ENCODE measurements around the gene SEC16B. TPM values are rescaled to one million over a fixed set of nuclear protein-coding genes. Genes with fewer than 3 reads are reported as not detected.

The SEC16B gene
- total and polyA plus RNA-seq, 2 donors (not counting 1 experiment from before 2014, with no cell fraction given): 2.7 to 3.1 TPM

DNA sequence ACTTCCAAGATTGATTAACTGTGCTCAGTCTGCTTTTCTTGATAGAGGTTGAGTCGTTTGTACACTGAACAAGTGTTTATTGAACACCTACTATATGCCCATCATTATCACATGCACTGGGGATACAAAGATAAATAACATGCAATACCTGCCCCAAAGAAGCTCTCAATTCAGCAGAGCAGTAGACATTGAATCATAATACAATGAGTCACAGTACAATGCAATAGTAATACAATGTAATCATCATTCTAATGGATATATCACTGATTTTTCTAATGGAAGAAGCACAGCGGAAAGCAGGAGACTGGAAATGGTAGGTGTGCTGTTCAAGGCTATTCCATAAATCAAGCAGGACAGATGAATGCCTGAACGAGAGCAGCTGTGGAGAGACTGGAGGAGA, 3.7 kb upstream of the SEC16B start:
- TF ChIP-seq EZH2 (IDR thresholded peaks at IDR 0.05; ENCODE audit: low read length, missing control alignments): no peak
- TF ChIP-seq, protein P1, sequence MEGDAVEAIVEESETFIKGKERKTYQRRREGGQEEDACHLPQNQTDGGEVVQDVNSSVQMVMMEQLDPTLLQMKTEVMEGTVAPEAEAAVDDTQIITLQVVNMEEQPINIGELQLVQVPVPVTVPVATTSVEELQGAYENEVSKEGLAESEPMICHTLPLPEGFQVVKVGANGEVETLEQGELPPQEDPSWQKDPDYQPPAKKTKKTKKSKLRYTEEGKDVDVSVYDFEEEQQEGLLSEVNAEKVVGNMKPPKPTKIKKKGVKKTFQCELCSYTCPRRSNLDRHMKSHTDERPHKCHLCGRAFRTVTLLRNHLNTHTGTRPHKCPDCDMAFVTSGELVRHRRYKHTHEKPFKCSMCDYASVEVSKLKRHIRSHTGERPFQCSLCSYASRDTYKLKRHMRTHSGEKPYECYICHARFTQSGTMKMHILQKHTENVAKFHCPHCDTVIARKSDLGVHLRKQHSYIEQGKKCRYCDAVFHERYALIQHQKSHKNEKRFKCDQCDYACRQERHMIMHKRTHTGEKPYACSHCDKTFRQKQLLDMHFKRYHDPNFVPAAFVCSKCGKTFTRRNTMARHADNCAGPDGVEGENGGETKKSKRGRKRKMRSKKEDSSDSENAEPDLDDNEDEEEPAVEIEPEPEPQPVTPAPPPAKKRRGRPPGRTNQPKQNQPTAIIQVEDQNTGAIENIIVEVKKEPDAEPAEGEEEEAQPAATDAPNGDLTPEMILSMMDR (conservative IDR thresholded peaks at IDR 0.05 in 1 of 2, IDR thresholded peaks at IDR 0.05 in 1 of 2; ENCODE audit: low read depth in 1 of 2, low read length in 2 of 2): no peak
- no peak overlapping the region for H2AFZ ChIP-seq (ENCODE audit: low read length)
- no peaks in the 10 kb centered on the region for H3K36me3 ChIP-seq (ENCODE audit: control insufficient read depth, insufficient read depth, low read length)
- H4K20me1 ChIP-seq (ENCODE audit: control insufficient read depth, extremely low read depth, insufficient read depth, low read length): no peaks in the 10 kb centered on the region
- H3K4me3 ChIP-seq (replicated peaks in 1 of 4; ENCODE audit: control extremely low read depth in 1 of 4, insufficient read depth in 1 of 4, low read depth in 3 of 4, low read length in 4 of 4): no peak overlapping the region
- DNase-seq (ENCODE audit: low read depth in 2 of 2): no peak
- no peak overlapping the region for H3K9ac ChIP-seq (ENCODE audit: insufficient read depth, low read length)
- no peaks in the 10 kb centered on the region for H3K27me3 ChIP-seq (ENCODE audit: control insufficient read depth, insufficient read depth, low read length)
- no peaks in the 10 kb centered on the region for H3K79me2 ChIP-seq (ENCODE audit: control insufficient read depth, insufficient read depth, low read length)
- no peak overlapping the region for H3K27ac ChIP-seq (ENCODE audit: insufficient read depth, low read length)
- H3K4me2 ChIP-seq (ENCODE audit: extremely low read depth, insufficient read depth, low read length): no peak overlapping the region
- peaks cover 6% of the 10 kb centered on the region for H3K4me1 ChIP-seq (ENCODE audit: control insufficient read depth, extremely low read depth, insufficient read depth, low read length)
- H3K9me3 ChIP-seq (ENCODE audit: control insufficient read depth, insufficient read depth, low read depth, low read length): no peaks in the 10 kb centered on the region

- no peak for TF ChIP-seq EZH2 (IDR thresholded peaks at IDR 0.05; ENCODE audit: low read length, missing control alignments)
- Histone ChIP-seq H3K9me3 (ENCODE audit: control insufficient read depth, insufficient read depth, low read depth, low read length) (no peaks in the 10 kb centered on the region), H3K9ac (ENCODE audit: insufficient read depth, low read length) (no peak overlapping the region), H3K27ac (ENCODE audit: insufficient read depth, low read length) (no peak overlapping the region), H3K27me3 (ENCODE audit: control insufficient read depth, insufficient read depth, low read length) (no peaks in the 10 kb centered on the region), H3K4me1 (ENCODE audit: control insufficient read depth, extremely low read depth, insufficient read depth, low read length) (no peaks in the 10 kb centered on the region), H2AFZ (ENCODE audit: low read length) (no peak overlapping the region), H4K20me1 (ENCODE audit: control insufficient read depth, extremely low read depth, insufficient read depth, low read length) (no peaks in the 10 kb centered on the region), H3K4me2 (ENCODE audit: extremely low read depth, insufficient read depth, low read length) (no peak overlapping the region), H3K36me3 (ENCODE audit: control insufficient read depth, insufficient read depth, low read length) (no peaks in the 10 kb centered on the region), H3K79me2 (ENCODE audit: control insufficient read depth, insufficient read depth, low read length) (no peaks in the 10 kb centered on the region), H3K4me3 (replicated peaks in 1 of 4; ENCODE audit: control extremely low read depth in 1 of 4, insufficient read depth in 1 of 4, low read depth in 3 of 4, low read length in 4 of 4) (no peak overlapping the region)
- peak in 1 of 2 donors; percentile 57 for DNase-seq (ENCODE audit: low read depth in 2 of 2)
These were observed 749 bp downstream of the SEC16B start for GRCh38 chr1:177969109-177969508.

- no peak overlapping the region for H3K9ac ChIP-seq (ENCODE audit: insufficient read depth, low read length)
- no peak overlapping the region for H3K4me3 ChIP-seq (replicated peaks in 1 of 4; ENCODE audit: control extremely low read depth in 1 of 4, insufficient read depth in 1 of 4, low read depth in 3 of 4, low read length in 4 of 4)
- peak in 1 of 2 donors; percentile 38 for DNase-seq (ENCODE audit: low read depth in 2 of 2)
- TF ChIP-seq, protein P1 (conservative IDR thresholded peaks at IDR 0.05 in 1 of 2, IDR thresholded peaks at IDR 0.05 in 1 of 2; ENCODE audit: low read depth in 1 of 2, low read length in 2 of 2): no peak
- TF ChIP-seq EZH2 (IDR thresholded peaks at IDR 0.05; ENCODE audit: low read length, missing control alignments): no peak
- no peaks in the 10 kb centered on the region for H3K9me3 ChIP-seq (ENCODE audit: control insufficient read depth, insufficient read depth, low read depth, low read length)
- H3K79me2 ChIP-seq (ENCODE audit: control insufficient read depth, insufficient read depth, low read length): no peaks in the 10 kb centered on the region
- H3K36me3 ChIP-seq (ENCODE audit: control insufficient read depth, insufficient read depth, low read length): no peaks in the 10 kb centered on the region
- no peaks in the 10 kb centered on the region for H3K4me1 ChIP-seq (ENCODE audit: control insufficient read depth, extremely low read depth, insufficient read depth, low read length)
- H2AFZ ChIP-seq (ENCODE audit: low read length): no peak overlapping the region
- H3K27ac ChIP-seq (ENCODE audit: insufficient read depth, low read length): no peak overlapping the region
- H4K20me1 ChIP-seq (ENCODE audit: control insufficient read depth, extremely low read depth, insufficient read depth, low read length): no peaks in the 10 kb centered on the region
- no peaks in the 10 kb centered on the region for H3K27me3 ChIP-seq (ENCODE audit: control insufficient read depth, insufficient read depth, low read length)
- H3K4me2 ChIP-seq (ENCODE audit: extremely low read depth, insufficient read depth, low read length): no peak overlapping the region
These were observed 3.7 kb downstream of the SEC16B start for GRCh38 chr1:177966199-177966598.

Measured in fibroblast of lung (primary cell).